Colon (tissue), 2 donors: ENCODE data around the gene DCTN2.
"Not testable (repeated sequence)": the region's sequence is repeated elsewhere in the genome, so short reads cannot be mapped to it uniquely, and the experiment has no call there.

ENCODE experiments used
- FAIRE-seq: peaks from 2 replicates; lab custom pipeline; 2012; peaks lifted over from hg19 to GRCh38; lab: Jason Lieb, UNC
- donor health status: control.
- donor health status: control.

Gene DCTN2

DNA sequence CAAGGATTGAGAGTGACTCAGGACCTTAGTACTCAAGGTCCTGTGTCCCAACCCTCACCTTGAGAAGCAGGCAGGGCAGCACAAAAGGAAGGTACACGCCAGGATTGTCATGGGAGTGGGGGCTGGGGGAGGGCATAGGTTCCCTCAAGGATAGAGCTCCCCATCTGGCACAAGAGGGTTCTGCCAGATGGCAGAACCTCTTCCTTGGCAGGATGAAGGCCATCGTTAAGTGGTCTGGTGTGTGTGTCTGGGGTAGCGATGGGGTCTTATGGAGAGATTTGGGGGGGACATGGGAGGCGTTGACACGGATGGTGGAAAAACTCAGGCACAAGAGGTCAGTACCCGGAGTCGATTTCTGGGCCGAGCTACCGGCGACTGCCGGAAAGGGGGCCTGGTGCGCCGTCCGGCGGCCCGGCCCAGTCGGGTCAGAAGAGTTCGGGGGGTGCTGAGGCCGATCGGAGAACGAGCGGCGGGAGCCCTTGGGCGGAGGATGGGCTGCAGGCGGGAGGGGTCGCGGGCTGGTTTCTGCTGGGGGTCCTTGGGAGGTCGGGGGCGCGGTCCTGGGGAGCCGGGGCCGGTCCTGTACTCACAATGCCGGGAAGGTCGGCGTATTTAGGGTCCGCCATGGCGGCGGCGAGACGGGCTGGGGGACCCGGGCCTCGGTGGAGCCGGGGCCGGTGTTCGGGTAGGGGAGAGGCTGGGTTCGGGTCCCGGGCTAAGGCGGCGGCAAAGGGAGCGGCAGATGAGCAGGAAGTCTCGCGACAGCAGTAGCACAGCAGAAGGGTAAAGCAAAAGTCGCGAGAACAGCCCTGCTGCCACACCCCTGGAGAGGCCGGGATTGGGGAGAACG is at the start of gene DCTN2:
DCTN2 (minus strand) TSS at position 755 of the 850 bp plus-strand sequence; CDS start at position 626, 129 bp downstream.
- no peak for FAIRE-seq

DNA sequence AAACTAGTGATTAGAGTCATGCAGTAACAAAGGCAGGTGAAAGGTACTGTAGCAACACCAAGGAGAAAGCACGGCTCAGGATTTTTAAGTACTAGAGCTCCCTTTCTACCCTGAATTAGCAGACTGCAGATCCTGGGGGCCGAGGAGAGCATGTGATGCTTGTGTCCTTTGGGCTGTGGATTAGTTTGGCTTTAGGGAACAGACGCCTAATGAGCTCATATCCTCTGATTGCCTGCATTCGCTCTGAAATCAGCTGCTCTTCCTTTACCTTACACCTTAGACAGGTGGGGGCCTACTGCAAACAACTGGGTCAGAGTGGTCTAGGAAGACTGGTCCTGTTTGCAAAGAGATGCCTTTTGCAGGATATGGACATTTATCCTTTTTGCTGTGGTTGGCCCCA is 46.2 kb upstream of the DCTN2 start:
- no peak for FAIRE-seq

DNA sequence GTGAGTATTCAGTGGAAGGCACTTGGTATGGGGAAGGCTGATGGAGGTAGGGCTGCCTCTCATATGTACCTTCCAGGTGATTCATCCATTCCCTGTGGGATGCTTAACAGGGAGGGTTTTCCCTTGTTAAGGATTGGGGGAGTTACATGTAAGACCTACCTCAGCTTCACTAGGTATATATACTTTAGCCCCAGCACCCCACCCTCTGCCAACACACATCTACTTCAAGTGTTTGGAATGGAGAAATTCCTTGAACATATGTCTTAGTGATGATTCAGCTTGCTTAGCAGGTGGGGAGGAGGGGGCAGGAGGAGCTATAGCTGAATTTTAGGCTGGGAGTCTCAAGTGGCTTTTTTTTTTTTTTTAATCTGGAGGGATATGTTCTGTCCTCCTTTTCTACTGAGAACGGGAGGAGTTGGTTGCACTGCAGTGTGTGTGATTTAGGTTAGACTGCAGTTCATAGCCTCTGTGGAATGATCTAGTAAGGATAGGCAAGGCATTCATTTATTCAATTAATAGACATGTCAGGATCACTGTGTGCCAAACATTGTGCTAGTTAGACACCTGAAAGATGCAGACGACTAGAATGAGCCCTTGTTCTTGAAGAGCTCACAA is 45.7 kb upstream of the DCTN2 start:
- FAIRE-seq = no peak

DNA sequence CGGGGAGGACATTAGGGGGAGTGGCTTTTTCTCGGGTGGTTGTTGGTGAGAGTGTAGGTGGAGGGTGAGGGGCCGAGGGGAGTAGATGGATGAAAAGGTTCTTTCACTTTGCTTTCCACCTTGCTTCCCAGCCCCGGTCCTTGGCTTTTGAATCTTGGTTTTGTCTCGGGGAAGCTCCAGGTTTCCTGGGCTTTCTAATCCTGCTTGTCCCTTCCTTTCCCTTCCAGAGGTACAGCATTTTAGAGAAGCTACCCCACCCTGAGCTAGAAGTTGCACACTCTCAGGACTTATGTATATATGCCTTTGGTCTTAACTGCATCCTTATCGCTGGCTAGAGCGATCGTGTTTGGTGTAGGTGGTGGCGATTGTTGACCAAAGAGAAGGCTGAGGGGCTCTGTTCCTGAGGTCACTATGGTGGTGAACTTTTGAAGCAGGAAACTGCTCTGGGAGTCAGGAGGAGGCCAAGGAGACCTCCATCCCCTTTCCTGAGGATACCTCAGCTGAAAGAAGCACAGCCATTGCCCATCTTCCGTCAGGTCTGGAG is 44.9 kb upstream of the DCTN2 start:
- no peak for FAIRE-seq

DNA sequence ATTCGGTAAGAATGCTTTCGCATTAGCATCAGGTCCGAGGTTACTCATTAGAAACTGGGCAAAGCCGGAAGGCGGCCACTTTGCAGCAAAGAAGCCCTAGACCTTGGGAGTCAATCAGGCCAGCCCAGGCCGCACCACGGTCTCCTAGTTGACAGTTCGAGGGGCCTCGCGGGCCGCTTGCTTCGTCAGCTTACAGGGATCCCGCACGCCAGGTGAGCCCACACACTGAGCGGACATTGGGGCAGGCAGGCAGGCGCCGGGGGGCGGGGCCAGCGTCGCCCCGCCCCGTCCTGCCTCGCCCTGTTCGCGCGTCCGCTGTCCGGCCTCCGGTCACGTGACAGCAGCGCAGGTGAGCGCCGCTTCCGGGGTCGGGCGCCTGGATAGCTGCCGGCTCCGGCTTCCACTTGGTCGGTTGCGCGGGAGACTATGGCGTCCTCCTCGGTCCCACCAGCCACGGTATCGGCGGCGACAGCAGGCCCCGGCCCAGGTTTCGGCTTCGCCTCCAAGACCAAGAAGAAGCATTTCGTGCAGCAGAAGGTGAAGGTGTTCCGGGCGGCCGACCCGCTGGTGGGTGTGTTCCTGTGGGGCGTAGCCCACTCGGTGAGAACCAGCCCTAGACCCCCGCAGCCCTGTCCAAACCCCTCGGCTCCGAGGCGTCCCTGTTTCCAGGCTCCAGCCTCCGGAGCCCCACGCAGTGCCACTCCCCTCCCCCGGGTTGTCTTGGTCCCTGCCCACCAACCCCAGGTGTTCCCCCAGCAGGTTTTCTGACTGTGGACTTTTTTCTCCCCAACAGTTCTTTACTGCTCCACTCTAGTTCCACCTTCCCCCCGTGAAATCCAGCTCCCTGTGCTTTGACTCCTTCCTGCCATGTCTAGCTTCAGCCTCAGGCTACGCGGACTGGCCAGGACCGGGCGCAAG is 44.1 kb upstream of the DCTN2 start, which contains the start of gene PIP4K2C:
PIP4K2C (plus strand) TSS at position 329 of the 918 bp plus-strand sequence; CDS start at position 427, 98 bp downstream.
- FAIRE-seq = no peak

DNA sequence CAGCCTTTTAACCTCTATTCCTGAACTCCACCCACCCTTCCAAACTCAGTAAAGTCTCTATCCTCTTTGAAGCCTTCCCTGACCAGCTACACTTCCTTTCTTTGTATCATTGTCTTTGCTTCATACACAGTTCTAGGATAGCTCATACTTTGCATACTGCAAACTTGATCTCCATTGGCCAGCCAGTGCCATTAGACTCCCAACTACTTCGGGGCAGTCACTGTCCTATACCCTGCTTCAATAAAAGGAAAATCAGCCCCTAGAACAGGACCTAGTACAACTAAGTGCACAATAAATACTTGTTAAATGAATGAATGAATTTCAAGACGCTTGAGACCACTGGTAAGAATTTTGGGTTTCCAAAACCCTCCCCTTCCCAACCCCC is 43.5 kb upstream of the DCTN2 start:
- FAIRE-seq = no peak

DNA sequence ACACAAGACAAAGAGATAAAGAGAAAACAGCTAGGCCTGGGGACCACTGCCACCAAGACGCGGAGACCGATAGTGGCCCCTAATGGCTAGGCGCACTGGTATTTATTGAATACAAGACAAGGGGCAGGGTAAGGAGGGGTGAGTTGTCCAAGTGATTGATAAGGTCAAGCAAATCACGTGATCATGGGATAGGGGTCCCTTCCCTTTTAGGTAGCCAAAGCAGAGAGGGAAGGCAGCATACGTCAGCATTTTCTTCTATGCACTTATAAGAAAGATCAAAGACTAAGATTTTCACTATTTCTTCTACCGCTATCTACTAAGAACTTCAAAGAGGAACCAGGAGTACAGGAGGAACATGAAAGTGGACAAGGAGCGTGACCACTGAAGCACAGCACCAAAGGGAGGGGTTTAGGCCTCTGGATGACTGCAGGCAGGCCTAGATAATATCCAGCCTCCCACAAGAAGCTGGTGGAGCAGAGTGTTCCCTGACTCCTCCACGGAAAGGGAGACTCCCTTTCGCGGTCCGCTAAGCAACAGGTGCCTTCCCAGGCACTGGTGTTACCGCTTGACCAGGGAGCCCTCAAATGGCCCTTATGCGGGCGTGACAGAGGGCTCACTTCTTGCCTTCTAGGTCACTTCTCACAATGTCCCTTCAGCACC is 42.1 kb upstream of the DCTN2 start:
- not testable (repeated sequence) for FAIRE-seq

DNA sequence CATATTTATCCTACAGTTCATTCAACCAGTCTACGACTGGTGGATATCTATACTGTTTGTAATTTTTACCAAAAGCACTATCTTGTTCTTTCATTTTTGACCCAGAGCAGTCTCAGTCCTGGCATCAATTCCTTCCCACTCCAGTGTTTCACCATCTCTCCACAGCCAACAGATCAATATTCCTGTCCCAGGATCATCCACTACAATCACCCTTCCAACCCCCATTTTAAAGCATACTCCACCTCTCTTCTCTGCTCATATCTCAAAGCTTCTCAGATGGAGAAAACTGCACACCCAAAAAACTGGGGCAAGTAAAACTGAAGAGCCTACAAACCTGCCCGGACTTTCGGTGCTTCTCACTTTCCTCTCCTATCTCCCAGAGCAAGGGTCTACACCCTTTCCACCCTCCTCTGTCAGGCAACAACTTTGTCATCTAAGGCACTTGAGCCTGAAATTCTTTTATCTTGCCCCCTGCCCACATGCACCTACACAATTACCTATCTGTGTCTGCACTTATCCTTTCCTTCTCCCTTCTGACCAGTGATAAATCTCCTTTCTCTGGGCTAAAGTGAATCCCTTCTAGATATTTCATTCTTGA is 39.9 kb upstream of the DCTN2 start:
- FAIRE-seq = no peak

DNA sequence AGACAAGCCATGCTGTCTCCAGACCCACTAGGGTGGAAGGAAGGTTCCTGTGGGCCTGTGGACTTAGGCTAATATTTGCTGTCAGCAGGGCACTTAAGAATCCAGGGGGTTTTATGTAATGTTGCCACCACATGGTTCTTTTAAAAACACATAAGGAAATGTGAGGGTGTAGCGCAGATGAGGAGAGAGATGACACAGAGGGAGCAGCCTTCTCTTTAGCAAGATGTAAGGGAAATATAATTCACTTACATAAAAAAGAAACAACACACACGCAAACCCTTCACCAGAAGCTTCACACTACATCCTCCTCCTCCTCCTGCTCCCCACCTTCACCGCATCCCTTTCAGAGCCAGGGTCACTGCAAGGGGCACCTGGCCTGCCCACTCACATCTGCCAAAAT is 39.1 kb upstream of the DCTN2 start:
- no peak for FAIRE-seq

DNA sequence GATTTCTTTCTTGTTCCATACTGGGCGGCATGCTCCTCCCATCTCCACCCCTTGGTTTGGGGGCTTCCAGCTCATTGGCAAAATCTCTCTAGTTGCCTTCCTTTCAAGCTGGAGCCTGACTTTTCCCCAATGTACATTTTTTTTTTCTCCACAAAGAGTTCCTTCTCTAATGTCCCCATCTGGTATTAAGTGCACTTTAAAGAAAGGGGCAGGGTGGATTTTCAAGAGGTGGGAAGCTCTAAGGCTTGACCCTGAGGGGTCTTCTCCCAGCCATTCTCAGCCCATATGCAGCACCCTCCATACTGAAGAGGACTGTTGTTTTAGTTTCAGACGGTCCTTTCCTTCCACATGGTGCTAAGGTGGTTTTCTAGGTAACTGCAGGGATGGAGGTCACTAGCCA is 38.2 kb upstream of the DCTN2 start:
- FAIRE-seq = no peak

DNA sequence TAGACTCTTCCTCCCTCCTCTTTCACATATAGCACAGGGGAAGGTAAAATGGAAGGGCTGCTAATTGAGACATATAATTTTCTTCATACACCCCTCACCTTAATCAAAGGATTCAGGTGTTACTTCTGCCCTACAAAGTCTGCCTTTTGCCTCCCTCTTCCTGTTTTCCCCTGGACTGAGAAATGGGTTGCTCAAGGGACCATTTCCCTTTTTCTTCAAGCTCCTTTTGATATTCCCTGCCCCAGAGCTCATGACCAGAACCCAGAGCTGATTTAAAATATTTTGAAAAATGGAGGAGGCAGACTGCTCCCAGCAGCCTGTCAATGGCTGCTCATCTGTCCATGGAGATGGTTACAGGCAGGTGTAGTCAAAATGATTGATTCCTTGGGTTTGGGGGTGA is 37.7 kb upstream of the DCTN2 start:
- no peak for FAIRE-seq

DNA sequence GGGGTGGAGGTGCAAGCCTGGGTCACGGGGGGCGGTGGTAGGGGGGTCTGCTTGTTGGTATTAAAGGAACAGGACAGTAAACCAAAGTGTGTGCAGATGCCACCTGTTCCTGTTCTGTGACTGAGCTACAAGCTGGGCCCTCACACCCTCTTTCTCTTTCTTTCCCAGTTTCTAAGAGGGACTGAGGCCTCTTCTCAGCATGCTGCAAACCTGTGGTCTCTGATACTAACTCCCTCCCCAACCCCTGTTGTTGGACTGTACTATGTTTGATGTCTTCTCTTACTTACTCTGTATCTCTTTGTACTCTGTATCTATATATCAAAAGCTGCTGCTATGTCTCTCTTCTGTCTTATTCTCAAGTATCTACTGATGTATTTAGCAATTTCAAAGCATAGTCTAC is 37.1 kb upstream of the DCTN2 start:
- FAIRE-seq = no peak

DNA sequence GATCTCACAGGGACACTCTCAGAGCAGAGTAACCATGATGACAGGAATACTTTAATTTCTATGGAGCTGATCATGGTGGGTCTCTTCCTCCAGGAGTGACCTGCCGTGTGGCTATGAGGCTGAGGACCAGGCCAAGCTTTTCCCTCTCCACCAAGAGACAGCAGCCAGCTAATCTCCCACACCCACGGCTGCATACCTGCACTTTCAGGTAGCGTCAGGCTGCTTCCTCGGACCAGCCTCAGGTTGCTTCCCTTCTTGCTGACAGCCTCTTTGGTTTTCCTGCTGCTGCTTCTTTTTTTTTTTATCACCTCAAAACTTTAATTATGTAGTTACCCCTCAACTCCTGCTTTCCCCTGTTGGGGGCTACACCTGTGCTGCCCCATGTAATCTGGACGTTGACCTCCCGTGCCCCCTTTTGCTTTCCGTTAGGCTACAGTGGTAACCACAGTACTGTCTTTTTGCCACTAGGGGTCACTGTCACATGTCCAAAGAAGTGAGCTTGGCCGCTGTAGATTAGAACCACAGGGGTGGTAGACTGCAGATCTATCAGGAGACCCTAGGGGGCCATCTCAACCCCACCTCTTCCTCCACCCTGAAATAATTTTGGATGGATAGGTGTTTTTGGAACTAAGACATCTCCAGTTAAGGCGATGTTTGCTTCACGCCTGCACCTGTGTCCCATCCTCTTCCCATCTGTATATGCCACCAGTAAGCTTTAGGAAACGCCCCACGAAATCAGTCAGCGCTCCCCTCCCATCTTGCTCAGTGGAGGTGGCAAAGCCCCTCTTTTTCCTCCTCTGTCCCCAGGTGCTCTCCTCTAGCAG is 36.2 kb upstream of the DCTN2 start:
- FAIRE-seq = no peak

DNA sequence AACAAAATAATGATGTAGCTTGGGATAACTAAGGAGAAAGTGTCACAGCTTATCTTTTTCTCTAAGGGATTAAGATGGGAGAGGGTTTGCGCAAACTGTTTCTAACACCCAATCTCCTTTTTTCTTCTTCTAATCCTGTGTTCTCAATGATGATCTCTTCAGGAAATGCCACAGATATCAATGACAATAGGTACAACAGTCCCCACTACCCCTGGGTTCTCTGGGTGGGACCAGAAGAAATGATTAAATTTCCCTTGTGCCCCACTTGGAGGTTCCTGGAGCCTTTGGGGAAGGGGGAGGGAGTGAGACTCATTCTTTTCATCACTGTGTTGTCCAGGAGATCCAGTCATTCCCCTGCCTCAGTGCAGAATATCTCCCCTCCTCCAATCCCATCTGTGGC is 35.4 kb upstream of the DCTN2 start:
- FAIRE-seq = no peak

DNA sequence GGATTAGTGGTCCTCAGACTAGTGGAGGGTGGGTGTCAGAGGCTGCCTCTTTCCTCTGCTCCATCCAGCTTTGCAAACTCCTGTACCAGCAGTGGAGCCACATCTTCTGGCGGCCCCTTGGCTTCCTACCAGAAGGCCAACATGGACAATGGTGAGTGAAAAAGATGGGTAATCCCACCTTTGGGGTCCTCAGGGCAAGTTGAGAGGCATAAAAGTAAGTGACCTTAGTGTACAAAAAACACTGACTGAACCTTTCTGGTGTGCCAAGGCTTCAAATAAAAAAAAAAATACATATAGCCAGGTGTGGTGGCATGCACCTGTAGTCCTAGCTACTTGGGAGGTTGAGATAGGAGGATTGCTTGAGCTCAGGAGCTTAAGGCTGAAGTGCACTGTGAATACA is 34.8 kb upstream of the DCTN2 start:
- FAIRE-seq = no peak

DNA sequence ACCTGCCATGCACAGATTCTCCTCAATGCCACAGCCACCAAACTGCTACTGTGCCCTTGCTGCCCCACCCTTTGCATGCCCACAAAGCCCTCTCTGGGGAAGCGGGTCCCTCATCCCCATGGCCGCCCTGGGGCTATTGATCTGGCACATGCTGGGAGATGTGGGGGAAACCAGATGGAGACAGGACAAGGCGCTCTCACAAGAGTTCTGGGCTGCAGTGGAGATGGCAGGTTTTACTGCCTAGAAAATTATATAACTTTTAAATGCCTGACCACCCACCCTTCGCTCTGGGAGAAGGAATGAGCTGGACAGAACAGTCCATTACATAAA is 33.4 kb upstream of the DCTN2 start:
- no peak for FAIRE-seq

DNA sequence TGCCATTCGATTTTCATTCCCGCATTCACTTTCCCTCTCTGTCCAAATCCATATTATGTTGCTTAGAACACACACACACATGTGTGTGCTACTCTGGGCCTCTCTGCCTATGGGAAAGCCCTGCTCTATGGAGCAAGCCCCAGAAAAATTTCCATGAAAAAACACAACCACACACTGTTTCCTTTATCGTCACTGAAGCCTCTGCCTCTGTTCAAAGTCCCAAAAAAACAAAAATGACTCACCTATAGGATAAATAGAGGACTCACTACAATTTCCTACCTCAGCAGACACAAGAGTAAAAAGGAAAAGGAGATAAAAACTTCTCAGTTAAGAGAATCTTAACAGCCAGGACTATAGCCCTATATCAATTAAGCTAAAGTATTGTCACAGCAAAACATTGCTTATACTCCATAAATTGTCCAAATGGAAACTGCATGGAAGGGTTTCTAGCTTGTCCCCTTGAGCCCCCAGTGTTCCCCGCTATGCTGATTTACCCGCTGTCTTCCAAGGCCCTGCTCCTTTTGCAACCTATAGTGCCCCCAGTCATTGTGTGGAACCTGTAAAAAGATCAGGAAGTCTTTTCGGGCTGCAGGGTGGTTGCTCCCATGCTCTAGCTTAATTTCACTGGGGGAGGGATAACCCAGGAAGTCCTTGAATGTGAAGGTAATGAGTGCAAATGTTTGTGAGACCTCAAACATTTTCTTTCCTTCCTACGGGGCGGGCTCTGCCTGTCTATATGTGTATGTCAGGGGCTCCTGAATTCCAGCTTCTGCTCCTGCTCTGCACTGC is 32.9 kb upstream of the DCTN2 start:
- FAIRE-seq = no peak

DNA sequence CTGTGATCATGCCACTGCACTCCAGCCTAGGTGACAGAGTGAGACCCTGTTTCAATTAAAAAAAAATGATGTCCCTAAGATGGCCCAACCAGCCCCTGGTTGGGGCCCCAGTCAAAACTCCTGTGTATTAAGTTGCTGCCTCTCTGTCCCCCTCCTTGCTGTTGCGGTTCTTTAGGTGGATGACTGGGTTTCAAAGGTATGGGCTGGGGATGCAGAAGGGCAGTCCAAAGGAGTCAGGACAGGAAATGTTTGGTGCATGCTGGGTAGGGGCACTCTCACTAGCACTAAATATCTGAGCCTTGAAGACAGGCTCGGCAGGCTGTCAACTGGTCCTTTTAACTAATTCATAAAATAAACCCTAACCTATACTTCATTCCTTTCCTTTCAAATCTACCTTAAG is 32.0 kb upstream of the DCTN2 start:
- no peak for FAIRE-seq

DNA sequence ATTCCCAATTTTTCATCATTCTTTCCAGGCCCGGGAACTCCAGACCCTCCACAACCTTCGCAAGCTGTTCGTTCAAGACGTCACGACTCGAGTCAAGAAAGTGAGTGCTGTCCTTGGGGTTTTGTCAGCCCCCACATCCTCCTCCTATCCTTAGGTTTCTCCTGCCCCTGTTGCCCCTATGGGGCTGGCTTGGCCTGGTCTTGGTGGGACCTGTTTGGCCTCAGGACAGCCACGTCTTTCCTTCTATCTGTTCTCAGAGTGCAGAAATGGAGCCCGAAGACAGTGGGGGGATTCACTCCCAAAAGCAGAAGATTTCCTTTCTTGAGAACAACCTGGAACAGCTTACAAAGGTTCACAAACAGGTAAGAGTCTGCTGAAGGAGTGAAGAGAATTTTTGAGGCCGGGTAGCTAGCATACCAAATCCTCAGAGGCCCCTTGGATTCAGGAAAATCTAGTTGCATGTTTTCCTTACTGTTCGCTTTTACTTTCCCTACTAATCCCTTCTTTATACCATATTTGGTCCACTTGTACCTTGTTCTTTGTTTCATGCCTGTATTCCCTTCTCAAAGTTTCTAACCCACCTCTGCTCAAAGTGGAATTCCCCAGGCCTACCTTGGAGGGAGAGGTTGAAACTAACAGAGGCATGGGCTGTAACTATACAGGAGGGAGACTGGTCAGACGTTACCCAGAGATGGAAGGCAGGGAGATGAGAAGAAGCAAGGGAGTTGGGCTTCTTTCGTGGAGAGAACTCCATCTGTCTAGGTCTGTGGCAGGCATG is 31.2 kb upstream of the DCTN2 start:
- FAIRE-seq = no peak
